Femur (tissue), 1 donor: ENCODE results near the gene BPHL.
A peak's percentile ranks its signal among the peaks of the same experiment; 100 is the strongest.
"Not testable (repeated sequence)": the region's sequence is repeated elsewhere in the genome, so short reads cannot be mapped to it uniquely, and the experiment has no call there.

ENCODE experiments used
- DNase-seq: peaks from one replicate; pipeline ENCODE4 v3.0.0-alpha.2; 2017

BPHL gene

DNA sequence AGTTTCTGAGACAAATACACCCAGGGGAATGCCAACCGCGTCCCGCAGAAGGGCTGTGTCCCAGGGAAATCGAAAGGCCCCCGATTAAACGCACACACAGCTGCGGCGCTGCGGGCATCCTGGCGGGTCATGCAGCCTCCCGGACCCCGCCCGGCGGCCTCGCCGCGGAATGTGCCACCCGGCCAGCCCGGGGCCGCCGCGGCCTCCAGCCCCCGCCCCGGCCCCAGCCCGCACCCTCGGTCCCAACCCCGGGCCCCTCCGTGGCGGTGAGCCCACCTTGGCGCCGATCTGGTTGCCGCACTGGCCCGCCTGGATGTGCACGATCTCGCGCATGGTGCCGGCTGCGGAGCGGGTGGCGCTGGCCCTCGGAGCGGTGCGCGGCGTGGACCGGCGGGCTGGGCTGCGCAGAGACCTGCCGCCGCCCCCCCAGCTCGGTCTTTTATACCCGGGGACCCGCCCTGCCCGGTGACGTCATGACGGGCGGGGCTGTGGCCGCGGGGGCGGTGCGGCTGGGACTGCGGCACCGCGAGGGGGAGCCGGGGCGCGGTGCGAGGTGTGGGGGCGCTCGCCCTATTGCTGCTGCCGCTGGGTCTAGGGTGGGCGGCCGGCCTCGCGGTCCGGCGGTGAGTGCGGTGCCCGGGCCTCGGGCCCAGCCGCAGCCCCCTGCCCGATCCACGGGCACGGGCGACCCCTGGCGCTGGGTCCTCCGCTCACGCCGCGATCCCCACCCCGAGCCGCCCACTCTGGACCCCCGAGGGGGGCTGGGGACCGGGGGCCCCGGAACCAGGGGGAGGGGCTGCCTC lies 38.8 kb downstream of the BPHL start, which contains the start of gene TUBB2A:
Gene TUBB2A, minus strand, starts transcription at position 414 of the 803 bp plus-strand sequence. Its CDS starts 81 bp downstream, at position 333.
- peak; percentile 92 for DNase-seq

- DNase-seq, result no peak
Measured at GRCh38 chr6:3159805-3160781, 41.6 kb downstream of the BPHL start.

DNA sequence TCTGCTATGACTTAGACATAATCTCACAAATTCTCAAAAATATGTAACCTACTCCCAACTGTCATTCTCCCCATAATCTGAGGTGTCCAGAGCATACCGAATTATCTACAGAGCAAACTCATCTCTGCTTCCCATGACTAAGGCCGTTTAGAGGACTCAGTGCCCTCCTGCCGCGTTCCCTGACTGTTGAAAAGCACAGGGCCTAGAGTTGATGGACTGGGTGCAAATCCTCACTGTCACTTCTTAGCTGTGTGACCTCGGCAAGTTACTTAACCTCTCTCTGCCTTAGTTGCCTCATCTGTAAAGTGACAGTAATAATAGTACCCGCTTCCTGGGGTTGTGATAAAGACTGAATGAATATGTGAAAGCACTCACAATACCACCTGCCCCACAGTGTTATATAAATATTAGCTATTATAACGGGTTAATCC lies 43.6 kb downstream of the BPHL start:
- DNase-seq, result no peak

- DNase-seq, result peak; percentile 81
Measured at GRCh38 chr6:3162565-3163247, 44.2 kb downstream of the BPHL start.

DNA sequence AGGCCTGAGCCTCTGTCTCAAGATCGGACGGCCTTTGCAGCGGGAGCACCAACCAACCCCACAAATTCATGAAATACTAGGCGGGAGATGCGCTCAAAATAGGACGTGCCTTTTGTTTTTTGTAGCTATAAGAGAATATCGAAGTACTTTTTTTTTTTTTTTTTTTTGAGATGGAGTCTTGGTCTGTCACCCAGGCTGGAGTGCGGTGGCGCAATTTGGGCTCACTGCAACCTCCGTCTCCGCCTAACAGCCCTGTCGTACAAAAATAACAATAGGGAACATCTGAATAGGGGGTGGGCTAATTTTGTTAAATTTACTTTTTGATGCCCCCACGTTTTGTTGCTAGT lies 44.7 kb downstream of the BPHL start:
- DNase-seq, result no peak

GRCh38 chr6:3164388-3164787 lies 45.9 kb downstream of the BPHL start:
- no peak for DNase-seq

GRCh38 chr6:3165631-3166534 lies 47.4 kb downstream of the BPHL start:
- no peak for DNase-seq

DNA sequence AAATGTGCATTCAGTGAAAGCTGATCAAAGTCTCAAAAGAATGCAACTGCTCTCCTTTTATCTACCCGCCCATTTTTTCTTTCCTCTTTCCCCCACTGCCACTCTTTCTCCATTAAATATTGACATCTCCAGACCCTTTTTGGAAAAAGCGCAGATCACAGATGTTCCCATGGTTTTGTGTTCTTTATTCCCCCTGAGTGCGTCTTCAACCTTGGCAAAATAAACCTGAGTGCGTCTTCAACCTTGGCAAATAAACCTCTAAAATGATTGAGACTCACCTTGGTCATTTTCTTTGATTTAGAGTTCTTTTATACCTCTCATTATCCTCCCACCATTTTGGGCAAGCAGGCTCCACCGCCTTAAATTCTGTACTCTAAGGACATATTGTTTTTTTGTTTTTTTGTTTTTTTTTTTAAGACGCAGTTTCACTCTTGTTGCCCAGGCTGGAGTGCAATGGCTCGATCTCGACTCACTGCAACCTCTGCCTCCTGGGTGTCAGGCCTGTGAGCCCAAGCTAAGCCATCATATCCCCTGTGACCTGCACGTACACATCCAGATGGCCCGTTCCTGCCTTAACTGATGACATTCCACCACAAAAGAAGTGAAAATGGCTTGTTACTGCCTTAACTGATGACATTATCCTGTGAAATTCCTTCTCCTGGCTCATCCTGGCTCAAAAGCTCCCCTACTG lies 48.2 kb downstream of the BPHL start:
- not testable (repeated sequence) for DNase-seq

DNA sequence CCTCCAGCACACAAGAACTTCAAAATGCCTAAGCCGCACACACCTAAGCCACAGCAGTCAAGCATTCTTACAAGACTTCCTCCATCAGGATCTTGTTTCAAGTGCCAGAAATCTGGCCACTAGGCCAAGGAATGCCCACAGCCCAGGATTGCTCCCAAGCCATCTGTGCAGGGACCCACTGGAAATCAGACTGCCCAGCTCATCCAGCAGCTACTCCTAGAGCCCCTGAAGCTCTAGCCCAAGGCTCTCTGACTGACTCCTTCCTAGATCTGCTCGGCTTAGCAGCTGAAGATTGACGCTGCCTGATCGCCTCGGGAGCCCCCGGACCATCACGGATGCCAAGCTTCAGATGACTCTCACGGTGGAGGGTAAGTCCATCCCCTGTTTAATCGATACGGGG lies 49.5 kb downstream of the BPHL start:
- DNase-seq, result not testable (repeated sequence)

- not testable (repeated sequence) for DNase-seq
Measured at GRCh38 chr6:3170676-3171075, 52.2 kb downstream of the BPHL start.

GRCh38 chr6:3171313-3172175 lies 53.0 kb downstream of the BPHL start:
- DNase-seq, result not testable (repeated sequence)

GRCh38 chr6:3172789-3173188 lies 54.3 kb downstream of the BPHL start:
- DNase-seq, result not testable (repeated sequence)

GRCh38 chr6:3173636-3174089 lies 55.2 kb downstream of the BPHL start:
- DNase-seq, result not testable (repeated sequence)

DNA sequence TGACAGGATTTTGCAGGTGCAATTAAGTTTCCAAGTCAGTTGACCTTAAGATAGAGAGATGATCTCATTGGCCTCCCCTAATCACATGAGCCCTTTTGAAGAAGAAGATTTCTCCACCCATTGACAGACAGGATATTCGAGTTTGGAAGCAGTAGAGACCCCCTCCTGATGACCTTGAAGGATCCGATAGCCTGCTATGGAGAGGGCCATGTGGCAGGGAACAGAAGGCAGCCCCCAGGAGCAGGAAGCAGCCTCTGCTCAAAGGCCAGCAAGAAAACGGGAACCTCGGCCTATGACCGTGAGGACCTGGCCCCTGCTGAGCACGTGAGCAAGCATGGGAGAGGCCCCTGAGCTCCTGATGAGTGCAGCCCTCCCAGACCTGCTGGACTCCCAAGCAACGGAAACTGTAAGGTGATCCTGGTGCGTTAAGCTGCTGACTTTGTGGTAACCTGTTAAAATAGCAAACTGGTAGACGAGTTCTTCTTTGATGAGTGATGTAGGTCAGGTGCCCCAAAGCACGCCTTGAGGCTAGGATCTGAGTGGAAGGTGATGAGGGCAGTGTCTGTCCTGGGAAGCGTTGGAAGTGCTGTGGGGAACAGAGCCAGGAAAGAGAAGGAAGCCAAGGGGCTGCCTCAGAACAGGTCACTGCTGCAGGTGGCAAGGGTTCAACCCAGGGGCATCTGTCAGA lies 57.3 kb downstream of the BPHL start:
- no peak for DNase-seq

GRCh38 chr6:3176562-3177355 lies 58.2 kb downstream of the BPHL start:
- peak; percentile 60 for DNase-seq

GRCh38 chr6:3178666-3179065 lies 60.2 kb downstream of the BPHL start:
- not testable (repeated sequence) for DNase-seq

GRCh38 chr6:3179945-3180344 lies 61.4 kb downstream of the BPHL start:
- DNase-seq, result not testable (repeated sequence)

- no peak for DNase-seq
Measured at GRCh38 chr6:3181105-3181504, 62.6 kb downstream of the BPHL start.

DNA sequence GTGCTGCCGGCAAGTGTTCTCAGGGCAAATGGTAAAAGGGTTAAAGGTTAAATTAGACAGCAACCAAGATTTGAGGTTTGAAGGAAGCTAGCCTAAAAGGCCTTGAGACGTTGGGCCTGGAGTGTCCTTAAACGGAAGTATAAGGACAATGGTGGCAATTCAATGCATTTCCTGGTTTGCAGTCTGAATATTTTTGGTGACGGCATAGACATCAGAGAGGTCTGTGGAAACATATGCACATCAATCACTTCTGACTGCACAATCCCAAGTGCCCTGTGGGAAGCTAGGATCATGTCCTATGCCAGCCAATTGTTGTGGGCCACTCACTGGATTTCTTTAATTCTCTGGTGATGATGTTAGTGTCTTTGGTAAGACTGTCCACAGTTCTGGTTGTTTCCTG lies 64.6 kb downstream of the BPHL start:
- no peak for DNase-seq
